IMR-90 (cell line): Measurements from ENCODE around the gene CSTB. TPM values are rescaled to one million over a fixed set of nuclear protein-coding genes. Genes with fewer than 3 reads are reported as not detected.

Experiments used
- ATAC-seq: fragments of 200-7000 bp; cut with Tn5 transposase; 2 replicates; pipeline ENCODE4 v1.9.1; 2020; ENCODE audit warnings: low read depth, mild to moderate bottlenecking, moderate library complexity
- BruUV-seq: library from RNA; stranded (reverse); fragments of 400-500 nt; replicated peaks from 2 replicates; lab custom pipeline; 2021; lab: Mats Ljungman, UMichigan
- CTCF ChIA-PET: fragments of 300-600 bp; formaldehyde crosslinking; extraction: SDS; loops from one replicate; lab custom pipeline; 2021; ENCODE audit warnings: antibody characterized with exemption; lab: Yijun Ruan, JAX
- POLR2A ChIA-PET: fragments of 300-600 bp; sonication (Branson Sonifier 250); formaldehyde crosslinking; loops from one replicate; lab custom pipeline; 2022; ENCODE audit warnings: antibody characterized with exemption; ENCODE audit not compliant: unreplicated experiment; lab: Charles Lee
- DNase-seq: peaks from one replicate; pipeline ENCODE4 v3.0.0; 2013
- H2AFZ ChIP-seq: replicated peaks from 2 replicates; pipeline ENCODE3; 2013; ENCODE audit warnings: low read length, mild to moderate bottlenecking; ENCODE audit not compliant: poor library complexity
- H2AK5ac ChIP-seq: 2 replicates; pipeline ENCODE4 v1.6.1; 2013; ENCODE audit warnings: low read depth, low read length, inconsistent platforms
- H2AK9ac ChIP-seq: replicated peaks from 2 replicates; pipeline ENCODE3; 2013; ENCODE audit warnings: mild to moderate bottlenecking, low read depth, low read length, moderate library complexity; ENCODE audit not compliant: poor library complexity
- H2BK120ac ChIP-seq: 2 replicates; pipeline ENCODE4 v1.6.1; 2013; ENCODE audit warnings: low read depth, low read length, inconsistent platforms
- H2BK15ac ChIP-seq: 3 replicates; pipeline ENCODE4 v1.6.1; 2013; ENCODE audit warnings: low read depth, low read length, inconsistent platforms
- H2BK20ac ChIP-seq: 2 replicates; pipeline ENCODE4 v1.6.1; 2013; ENCODE audit warnings: low read depth, mild to moderate bottlenecking, inconsistent platforms, low read length, moderate library complexity
- H2BK5ac ChIP-seq: 2 replicates; pipeline ENCODE4 v1.6.1; 2013; ENCODE audit warnings: mild to moderate bottlenecking, low read depth, low read length, inconsistent platforms; ENCODE audit not compliant: poor library complexity, severe bottlenecking
- H3K14ac ChIP-seq: replicated peaks from 2 replicates; pipeline ENCODE4 v1.6.1; 2013; ENCODE audit warnings: low read depth, low read length, inconsistent platforms
- H3K18ac ChIP-seq: 2 replicates; pipeline ENCODE4 v1.6.1; 2013; ENCODE audit warnings: low read depth, low read length, control low read depth
- H3K23ac ChIP-seq: 2 replicates; pipeline ENCODE4 v1.6.1; 2013; ENCODE audit warnings: low read depth, low read length, inconsistent platforms
- H3K27ac ChIP-seq: 2 replicates; pipeline ENCODE4 v1.5.1; 2013; ENCODE audit warnings: mild to moderate bottlenecking, control low read depth, low read length; ENCODE audit not compliant: insufficient read depth
- H3K27me3 ChIP-seq: 2 replicates; pipeline ENCODE4 v1.6.1; 2013; ENCODE audit warnings: low read length; ENCODE audit not compliant: control insufficient read depth, insufficient read depth
- H3K36me3 ChIP-seq: 2 replicates; pipeline ENCODE4 v1.6.1; 2013; ENCODE audit warnings: low read length, mixed read lengths; ENCODE audit not compliant: control insufficient read depth, insufficient read depth
- H3K4ac ChIP-seq: 2 replicates; pipeline ENCODE4 v1.6.1; 2013; ENCODE audit warnings: low read depth, low read length, inconsistent platforms
- H3K4me1 ChIP-seq: 2 replicates; pipeline ENCODE4 v1.6.1; 2013; ENCODE audit warnings: low read length, mixed read lengths; ENCODE audit not compliant: control insufficient read depth, insufficient read depth
- H3K4me2 ChIP-seq: 2 replicates; pipeline ENCODE4 v1.6.1; 2013; ENCODE audit warnings: low read depth, mild to moderate bottlenecking, control low read depth, low read length, moderate library complexity
- H3K4me3 ChIP-seq: 2 replicates; pipeline ENCODE4 v1.5.1; 2013; ENCODE audit warnings: low read depth, mild to moderate bottlenecking, control low read depth, low read length, moderate library complexity; ENCODE audit not compliant: insufficient read depth
- H3K56ac ChIP-seq: 2 replicates; pipeline ENCODE4 v1.6.1; 2013; ENCODE audit warnings: low read length, inconsistent platforms; ENCODE audit not compliant: insufficient read depth; ENCODE audit errors: extremely low read depth
- H3K79me1 ChIP-seq, 2 experiments: 2 replicates each; pipeline ENCODE4 v1.6.1; 2013; ENCODE audit warnings: low read length in 2 of 2, inconsistent platforms in 1 of 2, low read depth in 1 of 2
- H3K9ac ChIP-seq: 2 replicates; pipeline ENCODE4 v1.6.1; 2013; ENCODE audit warnings: low read depth, low read length, control low read depth
- H3K9me1 ChIP-seq: 2 replicates; pipeline ENCODE4 v1.6.1; 2013; ENCODE audit warnings: low read length, inconsistent platforms; ENCODE audit not compliant: insufficient read depth
- H3K9me3 ChIP-seq: 2 replicates; pipeline ENCODE4 v1.6.1; 2013; ENCODE audit warnings: low read length; ENCODE audit not compliant: control insufficient read depth, insufficient read depth
- H4K20me1 ChIP-seq: 2 replicates; pipeline ENCODE4 v1.6.1; 2013; ENCODE audit warnings: low read length, inconsistent platforms; ENCODE audit not compliant: insufficient read depth
- H4K5ac ChIP-seq: 2 replicates; pipeline ENCODE4 v1.6.1; 2013; ENCODE audit warnings: mild to moderate bottlenecking, low read depth, low read length, control low read depth
- H4K8ac ChIP-seq, 2 experiments: 2 replicates each; pipeline ENCODE4 v1.6.1; 2013; ENCODE audit warnings: low read depth in 2 of 2, low read length in 2 of 2, control low read depth in 1 of 2, inconsistent platforms in 1 of 2
- H4K91ac ChIP-seq: 2 replicates; pipeline ENCODE4 v1.6.1; 2013; ENCODE audit warnings: low read depth, low read length, inconsistent platforms; ENCODE audit not compliant: insufficient read depth
- BHLHE40 ChIP-seq: fragments of 150-350 bp; IDR thresholded peaks from 2 replicates; pipeline ENCODE4 v1.6.1; 2016; ENCODE audit warnings: mild to moderate bottlenecking, low read depth, low read length
- CEBPB ChIP-seq: IDR thresholded peaks from 2 replicates; pipeline ENCODE4 v1.6.1; 2012; ENCODE audit warnings: low read depth, low read length, improper control_type of control experiment
- CHD1 ChIP-seq: IDR thresholded peaks from 2 replicates; pipeline ENCODE4 v1.6.1; 2012; ENCODE audit warnings: low read depth, low read length, improper control_type of control experiment
- ELK1 ChIP-seq: fragments of 150-350 bp; IDR thresholded peaks from 2 replicates; pipeline ENCODE4 v1.6.1; 2016; ENCODE audit warnings: low read depth, mild to moderate bottlenecking, low read length, moderate library complexity, borderline replicate concordance
- MAFK ChIP-seq: IDR thresholded peaks from 2 replicates; pipeline ENCODE4 v1.6.1; 2012; ENCODE audit warnings: low read depth, low read length, improper control_type of control experiment
- MAZ ChIP-seq: IDR thresholded peaks from 2 replicates; pipeline ENCODE4 v1.6.1; 2012; ENCODE audit warnings: low read depth, mild to moderate bottlenecking, low read length, improper control_type of control experiment, moderate library complexity, borderline replicate concordance
- MXI1 ChIP-seq: IDR thresholded peaks from 2 replicates; pipeline ENCODE4 v1.6.1; 2012; ENCODE audit warnings: low read depth, mild to moderate bottlenecking, low read length, moderate library complexity, borderline replicate concordance
- NFE2L2 ChIP-seq: fragments of 150-350 bp; IDR thresholded peaks from 2 replicates; pipeline ENCODE4 v1.6.1; 2016; ENCODE audit warnings: low read depth, mild to moderate bottlenecking, low read length
- POLR2A ChIP-seq: IDR thresholded peaks from 2 replicates; pipeline ENCODE4 v1.6.1; 2012; ENCODE audit warnings: mild to moderate bottlenecking, low read depth, low read length
- RFX5 ChIP-seq: IDR thresholded peaks from 2 replicates; pipeline ENCODE4 v1.8.0; 2012; ENCODE audit warnings: low read depth, mild to moderate bottlenecking, low read length, moderate library complexity
- SMC3 ChIP-seq: fragments of 150-350 bp; IDR thresholded peaks from 2 replicates; pipeline ENCODE4 v1.6.1; 2016; ENCODE audit warnings: low read depth, mild to moderate bottlenecking, antibody characterized with exemption, low read length, moderate library complexity
- WGBS, 2 experiments: methylation state at CpG; one replicate each; pipeline versions ENCODE4 v1.1.5 to v1.1.7; 2013; ENCODE audit warnings: missing lambda C conversion rate in 2 of 2; ENCODE audit not compliant: insufficient read length in 1 of 2; ENCODE audit errors: extremely low coverage in 2 of 2; 5-methylcytosine and 5-hydroxymethylcytosine counted together
- dilution Hi-C: fragments of 300-500 bp; cut with HindIII; formaldehyde crosslinking; loops from one replicate; pipeline ENCODE4 v1.14.3; 2018; ENCODE audit warnings: low sequenced_read_pairs; ENCODE audit not compliant: unreplicated experiment
- in situ Hi-C: fragments of 300-500 bp; cut with MboI; formaldehyde crosslinking; loops from 3 replicates; pipeline ENCODE4 v1.14.3; 2019; ENCODE audit warnings: low sequenced_read_pairs, inconsistent platforms, mixed read lengths
- intact Hi-C: fragments of 100-400 bp; cut with micrococcal nuclease; formaldehyde crosslinking; loops from 2 replicates; pipeline ENCODE4 v1.10.0; 2022
- polyA plus RNA-seq, 3 experiments: library from polyadenylated mRNA; depleted of rRNA; stranded (reverse); fragments of >200 nt; gene quantifications; 2 replicates each; pipeline ENCODE4 v1.2.3, GENCODE V29; 2012; ENCODE audit warnings: low replicate concordance in 1 of 3
- total RNA-seq: library from RNA; depleted of rRNA; stranded (reverse); fragments of >200 nt; gene quantifications from 2 replicates; pipeline ENCODE4 v1.2.3, GENCODE V29; 2012

Gene CSTB
- total and polyA plus RNA-seq, 2 of the 4 experiments (the other 2 are of a cell fraction): 6.1 to 71.7 TPM

GRCh38 chr21:43786300-43786806 lies 10.2 kb upstream of the CSTB start:
- DNase-seq (no peak), ATAC-seq (no peak)
- H3K56ac ChIP-seq: no peak overlapping the region
- intact Hi-C loops: no loop called here
- 84% methylated on average over 15 of the region's 18 CpGs; no CpG with 5 or more reads in 1 of the 2 experiments for WGBS, 2 experiments
- CTCF ChIA-PET: interaction anchor here (0.7 kb wide), 1 partner anchor 9 kb away, joined by 5 read pairs; no protein-coding TSS in a partner anchor
- dilution Hi-C loops: no loop called here
- no peak overlapping the region for H3K4me3 ChIP-seq
- POLR2A ChIA-PET: interaction anchor here (0.6 kb wide), 1 partner anchor 21 kb away, joined by 3 read pairs; no protein-coding TSS in a partner anchor
- H4K8ac ChIP-seq: no peak overlapping the region
- H2BK20ac ChIP-seq: no peak overlapping the region
- H3K27ac ChIP-seq: no peak overlapping the region
- no peak overlapping the region for H2BK5ac ChIP-seq
- no peak overlapping the region for H3K4me2 ChIP-seq
- no peak overlapping the region for H2AK9ac ChIP-seq
- no peak overlapping the region for H3K18ac ChIP-seq
- no peak overlapping the region for H4K91ac ChIP-seq
- H3K36me3 ChIP-seq: 0 out of 2 replicates have a peak, but pooled peaks cover 1% of the 10 kb centered on the region
- H3K9me1 ChIP-seq: peaks cover 21% of the 10 kb centered on the region
- no peak overlapping the region for H3K9ac ChIP-seq
- no peak overlapping the region for H3K14ac ChIP-seq
- peaks cover 6% of the 10 kb centered on the region; the same call in 1 of the 2 replicates for H4K20me1 ChIP-seq
- no TSS peak for BruUV-seq
- peaks cover 8 to 20% of the 10 kb centered on the region in 2 experiments for H3K79me1 ChIP-seq
- no peak for TF ChIP-seq MXI1
- TF ChIP-seq BHLHE40: no peak
- no peak for TF ChIP-seq MAZ
- TF ChIP-seq RFX5: no peak
- TF ChIP-seq POLR2A: no peak
- TF ChIP-seq SMC3: no peak
- no peak for TF ChIP-seq CEBPB
- no peak for TF ChIP-seq ELK1
- TF ChIP-seq NFE2L2: no peak
- no peak for TF ChIP-seq CHD1
- TF ChIP-seq MAFK: no peak
- peak overlapping the region; percentile 58 for H2AFZ ChIP-seq
- H2AK5ac ChIP-seq: no peak overlapping the region
- peaks cover 4% of the 10 kb centered on the region for H3K4me1 ChIP-seq
- no peak overlapping the region for H2BK120ac ChIP-seq
- in situ Hi-C loops: no loop called here
- H2BK15ac ChIP-seq: no peak overlapping the region
- no peak overlapping the region for H4K5ac ChIP-seq
- H3K9me3 ChIP-seq: no peaks in the 10 kb centered on the region
- H3K4ac ChIP-seq: no peak overlapping the region
- no peak overlapping the region; the same call in 1 of the 2 replicates for H3K23ac ChIP-seq
- H3K27me3 ChIP-seq: no peaks in the 10 kb centered on the region; the same call in 1 of the 2 replicates
